ENCODE data around the gene ABR. TPM values are rescaled to one million over a fixed set of nuclear protein-coding genes. Genes with fewer than 3 reads are reported as not detected.

Gene ABR
- total RNA-seq, 1 donor from 2014 or later: 76.6 TPM

DNA sequence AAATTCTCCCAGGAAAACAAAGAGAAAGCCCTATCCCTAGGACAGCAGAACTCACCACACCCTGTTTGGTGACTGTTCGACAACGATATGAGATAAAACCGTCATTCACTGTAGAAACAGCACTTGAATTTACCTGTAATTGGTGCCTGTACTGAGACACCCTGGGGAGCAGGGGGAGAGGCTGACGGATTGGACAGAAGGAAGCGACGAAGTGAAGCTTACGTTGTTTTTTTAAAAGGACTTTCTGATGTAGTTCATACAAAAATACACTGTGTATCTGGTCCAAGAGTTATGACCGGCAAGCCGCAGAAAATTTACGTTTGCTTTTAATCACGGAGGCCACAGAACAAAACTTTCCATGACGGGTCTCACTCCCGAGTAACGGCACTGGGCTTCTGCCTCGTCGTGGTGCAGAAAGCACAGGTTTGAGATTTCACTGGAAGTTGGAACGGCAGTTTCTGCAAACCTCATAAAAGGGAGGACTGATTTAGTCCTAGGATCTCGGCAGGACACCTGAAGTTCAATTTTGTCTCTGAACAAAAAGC is 209.9 kb downstream of the ABR start:
- Mint-ChIP-seq H3K9me3 (ENCODE audit: unreplicated experiment) (no peaks in the 10 kb centered on the region), H3K27me3 (ENCODE audit: unreplicated experiment) (peaks cover 3% of the 10 kb centered on the region), H3K36me3 (ENCODE audit: low read depth, unreplicated experiment) (peaks cover 8% of the 10 kb centered on the region), H3K4me1 (ENCODE audit: unreplicated experiment) (peaks cover 4% of the 10 kb centered on the region), H3K4me3 (ENCODE audit: unreplicated experiment) (no peak overlapping the region), H3K27ac (ENCODE audit: unreplicated experiment) (peak overlapping the region; percentile 34)
- TF ChIP-seq, protein P1, sequence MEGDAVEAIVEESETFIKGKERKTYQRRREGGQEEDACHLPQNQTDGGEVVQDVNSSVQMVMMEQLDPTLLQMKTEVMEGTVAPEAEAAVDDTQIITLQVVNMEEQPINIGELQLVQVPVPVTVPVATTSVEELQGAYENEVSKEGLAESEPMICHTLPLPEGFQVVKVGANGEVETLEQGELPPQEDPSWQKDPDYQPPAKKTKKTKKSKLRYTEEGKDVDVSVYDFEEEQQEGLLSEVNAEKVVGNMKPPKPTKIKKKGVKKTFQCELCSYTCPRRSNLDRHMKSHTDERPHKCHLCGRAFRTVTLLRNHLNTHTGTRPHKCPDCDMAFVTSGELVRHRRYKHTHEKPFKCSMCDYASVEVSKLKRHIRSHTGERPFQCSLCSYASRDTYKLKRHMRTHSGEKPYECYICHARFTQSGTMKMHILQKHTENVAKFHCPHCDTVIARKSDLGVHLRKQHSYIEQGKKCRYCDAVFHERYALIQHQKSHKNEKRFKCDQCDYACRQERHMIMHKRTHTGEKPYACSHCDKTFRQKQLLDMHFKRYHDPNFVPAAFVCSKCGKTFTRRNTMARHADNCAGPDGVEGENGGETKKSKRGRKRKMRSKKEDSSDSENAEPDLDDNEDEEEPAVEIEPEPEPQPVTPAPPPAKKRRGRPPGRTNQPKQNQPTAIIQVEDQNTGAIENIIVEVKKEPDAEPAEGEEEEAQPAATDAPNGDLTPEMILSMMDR (IDR thresholded peaks at IDR 0.05; ENCODE audit: unreplicated experiment): no peak
- no peak for DNase-seq (ENCODE audit: low spot score)

DNA sequence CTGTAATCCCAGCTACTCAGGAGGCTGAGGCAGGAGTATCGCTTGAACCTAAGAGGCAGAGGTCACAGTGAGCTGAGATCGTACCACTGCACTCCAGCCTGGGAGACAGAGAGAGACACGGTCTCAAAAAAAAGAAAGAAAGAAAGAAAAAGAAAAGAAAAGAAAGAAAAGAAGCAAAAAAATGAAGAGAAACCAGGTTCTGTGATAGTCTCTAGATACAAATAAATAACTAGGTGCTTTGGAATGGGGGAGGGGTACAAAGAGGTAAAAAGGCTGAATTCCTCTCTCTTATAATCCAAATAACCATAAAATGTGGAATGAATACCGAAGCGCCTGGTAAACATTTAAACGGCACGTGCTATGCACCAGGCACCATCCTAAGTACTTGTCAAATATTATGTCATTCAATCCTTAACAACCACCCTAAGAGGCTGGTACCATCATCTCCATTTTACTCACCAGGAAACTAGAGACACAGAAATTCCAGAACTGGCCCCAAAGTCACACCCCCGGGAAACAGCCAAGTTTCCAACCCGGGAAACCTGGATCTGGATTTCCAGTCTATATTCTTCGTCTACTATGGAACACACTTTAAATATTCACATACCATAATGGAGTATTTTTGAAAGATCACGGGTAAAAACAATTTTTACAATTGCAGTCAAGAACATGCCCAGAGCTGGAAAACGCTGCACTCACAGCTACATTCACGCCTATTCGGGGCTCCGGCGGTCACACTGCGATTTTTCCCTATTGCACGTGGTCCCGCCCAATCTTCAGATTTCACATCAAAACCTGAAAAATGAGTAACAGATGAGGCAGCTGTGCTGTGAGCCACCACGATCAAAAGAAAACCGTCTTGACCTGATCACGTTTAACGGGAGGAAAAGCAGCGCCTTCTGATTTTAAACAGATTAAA is 210.7 kb downstream of the ABR start:
- TF ChIP-seq, protein P1 (IDR thresholded peaks at IDR 0.05; ENCODE audit: unreplicated experiment): no peak
- H3K4me3 Mint-ChIP-seq (ENCODE audit: unreplicated experiment): no peak overlapping the region
- no peaks in the 10 kb centered on the region for H3K9me3 Mint-ChIP-seq (ENCODE audit: unreplicated experiment)
- DNase-seq (ENCODE audit: low spot score): no peak
- H3K4me1 Mint-ChIP-seq (ENCODE audit: unreplicated experiment): peaks cover 6% of the 10 kb centered on the region
- H3K27ac Mint-ChIP-seq (ENCODE audit: unreplicated experiment): no peak overlapping the region
- H3K27me3 Mint-ChIP-seq (ENCODE audit: unreplicated experiment): peaks cover 6% of the 10 kb centered on the region
- peaks cover 8% of the 10 kb centered on the region for H3K36me3 Mint-ChIP-seq (ENCODE audit: low read depth, unreplicated experiment)

- DNase-seq (ENCODE audit: low spot score): no peak
- Mint-ChIP-seq H3K9me3 (ENCODE audit: unreplicated experiment) (no peaks in the 10 kb centered on the region), H3K4me1 (ENCODE audit: unreplicated experiment) (peaks cover 6% of the 10 kb centered on the region), H3K36me3 (ENCODE audit: low read depth, unreplicated experiment) (peaks cover 8% of the 10 kb centered on the region), H3K4me3 (ENCODE audit: unreplicated experiment) (no peak overlapping the region), H3K27me3 (ENCODE audit: unreplicated experiment) (peaks cover 8% of the 10 kb centered on the region), H3K27ac (ENCODE audit: unreplicated experiment) (no peak overlapping the region)
- TF ChIP-seq, protein P1 (IDR thresholded peaks at IDR 0.05; ENCODE audit: unreplicated experiment): no peak
These were observed 212.7 kb downstream of the ABR start for GRCh38 chr17:967122-967521.

DNA sequence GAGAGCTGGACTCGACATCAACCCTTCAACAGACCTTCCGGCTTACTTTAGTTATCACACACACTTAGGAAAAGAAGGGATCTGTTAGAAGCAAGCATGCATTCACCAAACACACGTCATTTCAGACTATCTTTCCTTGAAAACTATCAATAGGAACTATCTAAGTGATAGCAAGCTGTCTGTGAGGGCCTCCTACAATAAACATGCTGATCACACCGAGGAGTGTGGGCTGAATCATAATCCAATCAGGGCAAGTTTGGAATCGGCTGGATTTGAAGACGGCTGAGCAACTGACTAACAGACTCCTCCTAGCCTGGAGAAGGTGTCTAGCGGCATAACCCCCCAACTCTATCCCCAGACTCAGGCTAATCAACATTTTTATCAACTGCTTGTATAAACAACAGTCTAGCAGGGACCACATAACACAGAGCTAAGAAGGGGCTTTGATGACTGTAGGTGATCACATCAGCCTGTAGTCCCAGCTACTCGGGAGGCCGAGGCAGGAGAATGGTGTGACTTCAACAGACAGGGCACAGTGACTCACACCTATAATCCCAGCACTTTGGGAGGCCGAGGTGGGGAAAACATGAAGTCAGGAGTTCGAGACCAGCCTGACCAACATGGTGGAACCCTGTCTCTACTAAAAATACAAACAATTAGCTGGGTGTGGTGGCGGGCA is 214.3 kb downstream of the ABR start:
- H3K4me3 Mint-ChIP-seq (ENCODE audit: unreplicated experiment): no peak overlapping the region
- TF ChIP-seq, protein P1 (IDR thresholded peaks at IDR 0.05; ENCODE audit: unreplicated experiment): no peak
- H3K9me3 Mint-ChIP-seq (ENCODE audit: unreplicated experiment): no peaks in the 10 kb centered on the region
- no peak for DNase-seq (ENCODE audit: low spot score)
- H3K27me3 Mint-ChIP-seq (ENCODE audit: unreplicated experiment): peaks cover 10% of the 10 kb centered on the region
- H3K27ac Mint-ChIP-seq (ENCODE audit: unreplicated experiment): no peak overlapping the region
- H3K36me3 Mint-ChIP-seq (ENCODE audit: low read depth, unreplicated experiment): peaks cover 8% of the 10 kb centered on the region
- H3K4me1 Mint-ChIP-seq (ENCODE audit: unreplicated experiment): peaks cover 6% of the 10 kb centered on the region
